ENCODE results near the gene MROH9. TPM values are rescaled to one million over a fixed set of nuclear protein-coding genes. Genes with fewer than 3 reads are reported as not detected.

The MROH9 gene
- total and polyA plus RNA-seq, 2 experiments from 2014 or later: 0.06 TPM; not detected in 1

DNA sequence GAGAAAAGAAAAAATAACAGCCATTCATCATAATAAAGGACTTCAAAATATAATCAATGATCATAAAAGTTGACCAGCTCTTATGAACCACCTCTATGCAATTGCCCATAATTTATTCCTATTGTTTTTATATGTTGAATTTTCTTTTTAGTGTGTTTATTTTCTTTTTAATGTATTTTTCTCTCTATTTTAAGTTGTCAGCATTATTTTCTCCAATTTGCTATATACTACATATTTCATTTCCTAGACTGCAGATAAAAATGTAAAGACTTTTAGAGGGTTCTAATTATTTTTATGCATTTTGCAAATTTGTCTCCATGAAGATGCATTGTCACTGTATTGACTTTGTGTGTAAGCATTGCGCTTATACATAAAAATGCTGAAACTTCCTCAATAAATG lies 58.4 kb downstream of the MROH9 start:
- no peak overlapping the region for H3K27ac ChIP-seq (ENCODE audit: low read depth)
- H3K36me3 Mint-ChIP-seq (ENCODE audit: low read depth): no peaks in the 10 kb centered on the region
- ATAC-seq (no peak), DNase-seq (ENCODE audit: low spot score) (no peak)
- no peak overlapping the region for H3K4me2 ChIP-seq
- H3K9me3 Mint-ChIP-seq: no peaks in the 10 kb centered on the region
- H3K4me1 ChIP-seq (ENCODE audit: insufficient read depth): no peaks in the 10 kb centered on the region
- H3K4me3 ChIP-seq: no peak overlapping the region
- no peaks in the 10 kb centered on the region for H3K79me2 ChIP-seq (replicated peaks; ENCODE audit: insufficient read depth)
- H3K27me3 ChIP-seq (ENCODE audit: insufficient read depth): no peaks in the 10 kb centered on the region
- no peaks in the 10 kb centered on the region for H3K4me1 Mint-ChIP-seq
- TF ChIP-seq ZNF331 (CRISPR knock-in tag; IDR thresholded peaks at IDR 0.05; ENCODE audit: low read depth) (no peak), CREB1 (CRISPR knock-in tag; IDR thresholded peaks at IDR 0.05; ENCODE audit: low read depth) (no peak), ZNF114 (CRISPR knock-in tag; IDR thresholded peaks at IDR 0.05) (no peak)
- TF ChIP-seq, protein P1, sequence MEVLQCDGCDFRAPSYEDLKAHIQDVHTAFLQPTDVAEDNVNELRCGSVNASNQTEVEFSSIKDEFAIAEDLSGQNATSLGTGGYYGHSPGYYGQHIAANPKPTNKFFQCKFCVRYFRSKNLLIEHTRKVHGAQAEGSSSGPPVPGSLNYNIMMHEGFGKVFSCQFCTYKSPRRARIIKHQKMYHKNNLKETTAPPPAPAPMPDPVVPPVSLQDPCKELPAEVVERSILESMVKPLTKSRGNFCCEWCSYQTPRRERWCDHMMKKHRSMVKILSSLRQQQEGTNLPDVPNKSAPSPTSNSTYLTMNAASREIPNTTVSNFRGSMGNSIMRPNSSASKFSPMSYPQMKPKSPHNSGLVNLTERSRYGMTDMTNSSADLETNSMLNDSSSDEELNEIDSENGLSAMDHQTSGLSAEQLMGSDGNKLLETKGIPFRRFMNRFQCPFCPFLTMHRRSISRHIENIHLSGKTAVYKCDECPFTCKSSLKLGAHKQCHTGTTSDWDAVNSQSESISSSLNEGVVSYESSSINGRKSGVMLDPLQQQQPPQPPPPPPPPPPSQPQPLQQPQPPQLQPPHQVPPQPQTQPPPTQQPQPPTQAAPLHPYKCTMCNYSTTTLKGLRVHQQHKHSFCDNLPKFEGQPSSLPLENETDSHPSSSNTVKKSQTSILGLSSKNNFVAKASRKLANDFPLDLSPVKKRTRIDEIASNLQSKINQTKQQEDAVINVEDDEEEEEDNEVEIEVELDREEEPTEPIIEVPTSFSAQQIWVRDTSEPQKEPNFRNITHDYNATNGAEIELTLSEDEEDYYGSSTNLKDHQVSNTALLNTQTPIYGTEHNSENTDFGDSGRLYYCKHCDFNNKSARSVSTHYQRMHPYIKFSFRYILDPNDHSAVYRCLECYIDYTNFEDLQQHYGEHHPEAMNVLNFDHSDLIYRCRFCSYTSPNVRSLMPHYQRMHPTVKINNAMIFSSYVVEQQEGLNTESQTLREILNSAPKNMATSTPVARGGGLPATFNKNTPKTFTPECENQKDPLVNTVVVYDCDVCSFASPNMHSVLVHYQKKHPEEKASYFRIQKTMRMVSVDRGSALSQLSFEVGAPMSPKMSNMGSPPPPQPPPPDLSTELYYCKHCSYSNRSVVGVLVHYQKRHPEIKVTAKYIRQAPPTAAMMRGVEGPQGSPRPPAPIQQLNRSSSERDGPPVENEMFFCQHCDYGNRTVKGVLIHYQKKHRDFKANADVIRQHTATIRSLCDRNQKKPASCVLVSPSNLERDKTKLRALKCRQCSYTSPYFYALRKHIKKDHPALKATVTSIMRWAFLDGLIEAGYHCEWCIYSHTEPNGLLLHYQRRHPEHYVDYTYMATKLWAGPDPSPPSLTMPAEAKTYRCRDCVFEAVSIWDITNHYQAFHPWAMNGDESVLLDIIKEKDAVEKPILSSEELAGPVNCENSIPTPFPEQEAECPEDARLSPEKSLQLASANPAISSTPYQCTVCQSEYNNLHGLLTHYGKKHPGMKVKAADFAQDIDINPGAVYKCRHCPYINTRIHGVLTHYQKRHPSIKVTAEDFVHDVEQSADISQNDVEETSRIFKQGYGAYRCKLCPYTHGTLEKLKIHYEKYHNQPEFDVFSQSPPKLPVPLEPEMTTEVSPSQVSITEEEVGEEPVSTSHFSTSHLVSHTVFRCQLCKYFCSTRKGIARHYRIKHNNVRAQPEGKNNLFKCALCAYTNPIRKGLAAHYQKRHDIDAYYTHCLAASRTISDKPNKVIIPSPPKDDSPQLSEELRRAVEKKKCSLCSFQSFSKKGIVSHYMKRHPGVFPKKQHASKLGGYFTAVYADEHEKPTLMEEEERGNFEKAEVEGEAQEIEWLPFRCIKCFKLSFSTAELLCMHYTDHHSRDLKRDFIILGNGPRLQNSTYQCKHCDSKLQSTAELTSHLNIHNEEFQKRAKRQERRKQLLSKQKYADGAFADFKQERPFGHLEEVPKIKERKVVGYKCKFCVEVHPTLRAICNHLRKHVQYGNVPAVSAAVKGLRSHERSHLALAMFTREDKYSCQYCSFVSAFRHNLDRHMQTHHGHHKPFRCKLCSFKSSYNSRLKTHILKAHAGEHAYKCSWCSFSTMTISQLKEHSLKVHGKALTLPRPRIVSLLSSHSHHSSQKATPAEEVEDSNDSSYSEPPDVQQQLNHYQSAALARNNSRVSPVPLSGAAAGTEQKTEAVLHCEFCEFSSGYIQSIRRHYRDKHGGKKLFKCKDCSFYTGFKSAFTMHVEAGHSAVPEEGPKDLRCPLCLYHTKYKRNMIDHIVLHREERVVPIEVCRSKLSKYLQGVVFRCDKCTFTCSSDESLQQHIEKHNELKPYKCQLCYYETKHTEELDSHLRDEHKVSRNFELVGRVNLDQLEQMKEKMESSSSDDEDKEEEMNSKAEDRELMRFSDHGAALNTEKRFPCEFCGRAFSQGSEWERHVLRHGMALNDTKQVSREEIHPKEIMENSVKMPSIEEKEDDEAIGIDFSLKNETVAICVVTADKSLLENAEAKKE (CRISPR knock-in tag; IDR thresholded peaks at IDR 0.05): no peak
- TF ChIP-seq, protein P2, sequence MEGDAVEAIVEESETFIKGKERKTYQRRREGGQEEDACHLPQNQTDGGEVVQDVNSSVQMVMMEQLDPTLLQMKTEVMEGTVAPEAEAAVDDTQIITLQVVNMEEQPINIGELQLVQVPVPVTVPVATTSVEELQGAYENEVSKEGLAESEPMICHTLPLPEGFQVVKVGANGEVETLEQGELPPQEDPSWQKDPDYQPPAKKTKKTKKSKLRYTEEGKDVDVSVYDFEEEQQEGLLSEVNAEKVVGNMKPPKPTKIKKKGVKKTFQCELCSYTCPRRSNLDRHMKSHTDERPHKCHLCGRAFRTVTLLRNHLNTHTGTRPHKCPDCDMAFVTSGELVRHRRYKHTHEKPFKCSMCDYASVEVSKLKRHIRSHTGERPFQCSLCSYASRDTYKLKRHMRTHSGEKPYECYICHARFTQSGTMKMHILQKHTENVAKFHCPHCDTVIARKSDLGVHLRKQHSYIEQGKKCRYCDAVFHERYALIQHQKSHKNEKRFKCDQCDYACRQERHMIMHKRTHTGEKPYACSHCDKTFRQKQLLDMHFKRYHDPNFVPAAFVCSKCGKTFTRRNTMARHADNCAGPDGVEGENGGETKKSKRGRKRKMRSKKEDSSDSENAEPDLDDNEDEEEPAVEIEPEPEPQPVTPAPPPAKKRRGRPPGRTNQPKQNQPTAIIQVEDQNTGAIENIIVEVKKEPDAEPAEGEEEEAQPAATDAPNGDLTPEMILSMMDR (conservative IDR thresholded peaks at IDR 0.05; ENCODE audit: low read depth in 2 of 2): no peak
- TF ChIP-seq, protein P3, sequence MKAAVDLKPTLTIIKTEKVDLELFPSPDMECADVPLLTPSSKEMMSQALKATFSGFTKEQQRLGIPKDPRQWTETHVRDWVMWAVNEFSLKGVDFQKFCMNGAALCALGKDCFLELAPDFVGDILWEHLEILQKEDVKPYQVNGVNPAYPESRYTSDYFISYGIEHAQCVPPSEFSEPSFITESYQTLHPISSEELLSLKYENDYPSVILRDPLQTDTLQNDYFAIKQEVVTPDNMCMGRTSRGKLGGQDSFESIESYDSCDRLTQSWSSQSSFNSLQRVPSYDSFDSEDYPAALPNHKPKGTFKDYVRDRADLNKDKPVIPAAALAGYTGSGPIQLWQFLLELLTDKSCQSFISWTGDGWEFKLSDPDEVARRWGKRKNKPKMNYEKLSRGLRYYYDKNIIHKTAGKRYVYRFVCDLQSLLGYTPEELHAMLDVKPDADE (IDR thresholded peaks at IDR 0.05): no peak
- H3K36me3 ChIP-seq (ENCODE audit: insufficient read depth): no peaks in the 10 kb centered on the region
- no peak overlapping the region for H3K4me3 Mint-ChIP-seq
- no peaks in the 10 kb centered on the region; the same call in 1 of the 2 replicates for H3K9me2 ChIP-seq (ENCODE audit: insufficient read depth)
- no peak overlapping the region for H3K27ac Mint-ChIP-seq
- no peaks in the 10 kb centered on the region for H3K27me3 Mint-ChIP-seq (ENCODE audit: insufficient read depth, low read depth, poor library complexity)
- H3F3A ChIP-seq (replicated peaks; ENCODE audit: low read depth): no peaks in the 10 kb centered on the region
- H4K20me1 ChIP-seq (replicated peaks; ENCODE audit: insufficient read depth): no peaks in the 10 kb centered on the region
- no peak overlapping the region for H2AFZ ChIP-seq

Data from GM23338 (cell line).